M059J (cell line): ENCODE results near the gene DRG1. TPM values are rescaled to one million over a fixed set of nuclear protein-coding genes. Genes with fewer than 3 reads are reported as not detected.
"Not testable (repeated sequence)": the region's sequence is repeated elsewhere in the genome, so short reads cannot be mapped to it uniquely, and the experiment has no call there.

Source experiments
- DNase-seq: peaks from one replicate; pipeline ENCODE4 v3.0.0-alpha.2; 2012; ENCODE audit warnings: low read depth
- total RNA-seq: library from RNA; depleted of rRNA; stranded (reverse); fragments of >200 nt; shearing (Covaris generic); gene quantifications from 2 replicates; pipeline ENCODE4 v1.2.3, GENCODE V29; 2014; rRNA removed

Gene DRG1
- total RNA-seq, 1 experiment from 2014 or later = 60.6 TPM

DNA sequence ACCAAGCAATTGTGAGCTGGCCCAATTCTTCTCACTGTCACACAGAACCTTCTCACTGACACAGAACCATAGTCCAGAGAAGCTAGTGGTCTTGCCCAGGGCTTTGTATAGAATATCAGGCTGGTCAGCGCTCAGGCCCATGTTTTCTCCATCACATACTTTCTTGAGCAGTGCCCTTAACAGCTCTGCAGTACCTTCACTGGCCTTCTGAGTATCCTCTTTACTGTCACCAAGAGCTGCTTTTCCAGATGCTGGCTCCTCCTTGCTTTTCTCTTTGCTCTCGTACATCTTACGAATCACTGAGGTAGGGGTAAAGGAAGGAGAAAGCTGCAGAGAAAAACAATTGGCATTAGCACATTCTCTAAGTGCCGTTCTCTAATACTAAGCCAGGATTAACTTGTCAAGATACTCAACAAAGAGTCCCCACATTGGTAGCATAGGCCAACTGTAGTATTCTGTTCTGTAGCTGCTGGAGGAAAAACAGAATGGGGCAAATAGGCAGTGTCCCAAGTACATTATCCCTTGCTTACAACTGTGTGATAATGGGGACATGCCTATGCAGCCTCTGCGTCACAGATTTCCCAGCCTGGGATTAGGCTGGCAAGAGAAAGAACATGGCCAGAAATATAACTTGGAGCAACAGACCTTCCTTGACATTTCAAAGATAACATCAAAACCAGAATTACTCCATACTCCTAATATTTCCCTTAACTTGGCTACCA, 43.5 kb downstream of the DRG1 start:
- DNase-seq = no peak

DNA sequence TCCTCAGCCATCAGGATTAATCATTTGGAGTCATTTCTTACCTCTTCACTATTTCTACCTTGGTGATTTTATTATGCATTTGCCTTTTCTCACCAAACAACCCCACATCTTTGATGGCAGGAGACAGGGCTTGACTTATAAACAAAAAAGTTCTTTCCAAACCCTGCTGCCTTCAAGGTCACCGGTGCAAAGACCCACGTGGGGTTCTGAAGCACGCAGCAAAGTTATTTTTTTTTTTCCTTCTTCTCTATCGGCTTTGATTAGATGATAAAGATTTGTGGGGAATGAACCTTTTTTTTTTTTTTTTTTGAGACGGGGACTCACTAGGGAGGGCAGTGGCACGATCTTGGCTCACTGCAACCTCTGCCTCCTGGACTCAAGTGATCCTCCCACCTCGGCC, 44.1 kb downstream of the DRG1 start:
- DNase-seq = no peak

DNA sequence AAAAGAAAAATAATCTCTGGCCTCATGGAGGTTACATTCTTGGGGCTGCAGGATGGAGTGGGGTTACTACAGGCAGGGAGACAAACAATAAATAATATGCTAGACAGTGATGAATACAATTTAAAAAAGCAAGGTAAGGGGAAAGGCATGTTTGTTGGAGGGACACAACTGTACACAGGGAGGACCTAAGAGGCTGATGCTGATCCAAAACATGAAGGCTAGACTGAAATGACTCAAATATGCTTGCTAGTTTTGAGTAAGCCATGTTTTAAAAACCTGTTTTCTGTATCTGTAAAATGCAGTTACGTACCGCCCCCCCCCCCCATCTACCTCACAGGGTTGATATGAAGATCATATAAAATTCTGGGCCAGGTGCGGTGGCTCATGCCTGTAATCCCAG, 46.2 kb downstream of the DRG1 start:
- no peak for DNase-seq

DNA sequence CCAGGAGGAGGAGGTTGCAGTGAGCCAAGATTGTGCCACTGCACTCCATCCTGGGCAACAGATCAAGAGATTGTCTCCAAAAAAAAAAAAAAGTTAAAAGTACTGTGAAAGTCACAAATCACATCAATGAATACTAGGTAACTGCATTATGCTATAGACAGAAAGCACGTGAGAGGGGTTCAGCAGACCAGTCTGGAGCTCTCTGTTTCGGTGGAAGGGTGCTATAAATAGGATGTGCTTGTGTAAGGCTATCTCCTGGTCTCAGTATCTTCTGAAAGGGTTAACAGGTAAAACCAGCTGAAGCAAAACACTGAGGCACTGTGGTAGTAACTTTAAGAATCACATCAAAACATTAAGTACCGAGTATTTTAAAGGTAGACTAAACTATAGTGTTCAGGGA, 46.8 kb downstream of the DRG1 start:
- DNase-seq = no peak

DNA sequence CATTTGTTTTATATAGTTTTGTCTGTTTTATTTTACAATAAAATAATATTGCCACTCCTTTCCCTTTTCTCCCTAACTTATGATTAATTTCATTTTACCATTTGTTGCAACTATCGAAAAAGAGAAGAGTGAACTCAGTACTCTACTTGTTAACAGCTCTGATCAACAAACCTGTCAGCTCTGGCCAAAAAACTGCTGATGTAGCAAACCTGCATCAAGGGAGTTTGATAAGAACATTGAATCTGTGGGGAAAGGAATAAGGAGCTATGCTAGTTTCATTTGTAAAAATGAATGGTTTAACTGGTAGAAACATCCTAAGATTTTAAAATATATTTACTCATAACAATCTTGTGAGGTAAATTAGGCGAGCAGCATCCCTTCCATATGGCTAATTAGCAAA, 47.4 kb downstream of the DRG1 start:
- no peak for DNase-seq

DNA sequence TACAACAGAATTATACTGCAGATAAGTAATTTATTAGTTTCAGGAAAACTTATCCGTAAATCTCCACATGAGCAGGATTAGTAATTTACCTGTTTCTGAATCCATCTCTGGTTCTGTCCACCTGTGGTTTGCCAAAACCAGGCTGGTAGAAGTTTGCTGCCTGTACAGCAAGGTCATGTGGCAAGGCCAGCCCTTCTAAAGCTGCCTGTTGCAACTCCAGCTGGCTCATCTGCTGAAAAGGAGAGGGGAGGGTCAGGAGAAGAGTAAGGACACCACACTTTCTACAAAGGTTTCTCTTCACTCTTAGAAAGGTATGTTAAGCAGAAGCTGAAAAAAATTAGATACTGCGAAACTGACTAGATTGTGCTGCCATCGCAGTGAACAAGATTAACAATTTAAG, 47.9 kb downstream of the DRG1 start:
- no peak for DNase-seq

DNA sequence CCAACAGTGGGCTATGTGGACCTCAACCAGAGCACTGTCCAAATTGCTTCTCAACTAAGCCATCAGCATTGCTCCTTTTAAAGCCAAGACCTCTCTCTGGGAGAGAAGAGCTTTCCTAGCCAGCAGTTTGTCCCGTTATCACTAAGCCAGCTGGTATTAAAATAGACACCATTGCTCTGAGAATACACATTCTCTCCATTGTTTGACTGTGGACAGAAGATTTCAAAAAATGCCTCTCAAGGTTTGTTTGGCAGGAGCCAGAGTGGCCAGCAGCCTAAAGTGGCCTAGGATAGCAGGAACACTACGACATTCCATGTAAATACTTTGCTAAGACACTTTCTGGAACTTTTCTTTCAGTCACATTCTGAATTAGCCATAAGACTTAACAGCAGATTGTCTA, 49.0 kb downstream of the DRG1 start:
- no peak for DNase-seq

DNA sequence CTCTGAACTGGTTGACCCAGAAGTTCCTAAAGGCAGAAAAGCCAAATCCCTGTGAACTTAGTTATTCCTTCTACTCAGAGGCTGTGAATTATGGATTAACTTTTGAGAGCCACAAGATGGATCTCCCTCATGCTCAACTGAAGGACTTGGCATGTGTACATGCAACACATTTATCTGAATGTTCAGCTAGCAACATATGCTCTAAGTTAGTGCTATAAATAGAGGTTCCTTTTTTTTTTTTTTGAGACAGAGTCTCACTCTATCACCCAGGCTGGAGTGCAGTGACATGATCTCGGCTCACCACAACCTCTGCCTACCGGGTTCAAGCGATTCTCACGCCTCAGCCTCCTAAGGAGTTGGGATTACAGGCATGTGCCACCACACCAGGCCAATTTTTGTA, 50.1 kb downstream of the DRG1 start:
- DNase-seq = no peak

DNA sequence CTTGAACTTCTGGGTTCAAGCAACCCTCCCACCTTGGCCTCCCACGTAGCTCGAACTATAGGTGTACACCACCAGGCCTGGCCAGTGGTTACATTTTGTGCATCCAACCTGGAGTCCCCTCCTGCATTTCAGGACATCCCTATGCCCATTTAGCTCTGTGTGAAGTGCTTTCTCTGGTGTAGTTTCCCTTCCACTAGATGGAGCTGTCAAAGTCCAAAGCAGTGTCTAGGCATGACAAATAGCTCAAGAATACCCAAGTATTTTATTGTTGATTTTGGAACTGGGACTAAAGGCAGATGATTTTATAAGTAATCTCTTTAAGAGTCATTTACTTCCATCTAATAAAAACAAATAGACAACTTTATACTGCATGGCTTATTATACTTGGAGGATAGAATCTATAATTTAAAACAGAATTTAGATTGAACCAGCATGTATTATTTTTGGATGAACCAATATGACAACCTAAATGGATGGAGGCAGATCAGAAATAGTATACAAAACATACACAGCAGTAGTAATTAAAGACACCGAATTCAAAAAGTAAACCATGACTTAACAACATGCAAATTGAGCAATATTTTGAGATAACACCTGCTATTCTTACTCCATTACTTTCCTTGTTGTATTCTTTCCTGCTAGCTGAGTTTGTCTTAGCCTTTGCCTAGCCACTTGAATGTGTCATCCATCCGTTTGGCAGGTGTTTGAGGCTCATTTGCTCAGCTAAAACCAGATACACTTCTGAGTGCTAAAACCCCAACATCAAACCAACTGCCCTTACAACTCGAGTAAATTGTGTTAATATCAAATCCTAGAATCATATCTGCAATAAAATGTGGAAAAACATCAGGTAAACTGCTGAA, 52.5 kb downstream of the DRG1 start:
- DNase-seq = peak; percentile 47

DNA sequence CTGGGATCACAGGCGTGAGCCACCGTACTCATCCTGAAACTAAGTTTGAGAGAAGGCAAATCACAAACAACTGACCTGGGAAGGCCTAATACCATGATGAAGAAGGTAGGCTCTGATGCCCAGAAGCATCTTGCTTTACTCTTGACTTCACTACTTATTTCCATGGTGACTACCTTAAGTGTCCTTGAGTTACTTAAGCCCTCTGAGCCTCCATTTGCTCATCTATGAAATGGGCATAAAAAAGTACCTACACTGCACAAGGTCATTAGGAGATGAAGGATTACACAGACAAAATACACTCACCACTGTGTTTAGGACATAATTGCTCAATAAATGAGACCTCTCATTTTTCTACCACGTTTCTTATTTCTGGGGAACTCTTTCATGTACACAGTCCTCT, 62.3 kb downstream of the DRG1 start:
- DNase-seq = no peak

DNA sequence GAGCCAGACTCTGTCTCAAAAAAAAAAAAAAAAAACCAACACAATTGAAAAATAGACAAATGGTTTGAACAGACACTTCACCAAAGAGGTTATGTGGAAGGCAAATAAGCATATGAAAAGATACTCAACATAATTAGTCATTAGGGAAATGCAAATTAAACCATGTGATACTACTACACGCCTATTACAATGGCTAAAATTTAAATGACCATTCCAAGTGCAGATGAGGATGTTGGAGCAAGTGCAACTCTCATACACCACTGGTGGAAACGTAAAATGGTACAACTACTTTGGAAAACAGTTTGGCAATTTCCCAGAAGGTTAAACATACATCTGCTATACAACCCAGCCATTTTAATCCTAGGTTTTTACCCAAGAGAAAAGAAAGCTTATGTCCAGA, 65.9 kb downstream of the DRG1 start:
- DNase-seq = no peak

DNA sequence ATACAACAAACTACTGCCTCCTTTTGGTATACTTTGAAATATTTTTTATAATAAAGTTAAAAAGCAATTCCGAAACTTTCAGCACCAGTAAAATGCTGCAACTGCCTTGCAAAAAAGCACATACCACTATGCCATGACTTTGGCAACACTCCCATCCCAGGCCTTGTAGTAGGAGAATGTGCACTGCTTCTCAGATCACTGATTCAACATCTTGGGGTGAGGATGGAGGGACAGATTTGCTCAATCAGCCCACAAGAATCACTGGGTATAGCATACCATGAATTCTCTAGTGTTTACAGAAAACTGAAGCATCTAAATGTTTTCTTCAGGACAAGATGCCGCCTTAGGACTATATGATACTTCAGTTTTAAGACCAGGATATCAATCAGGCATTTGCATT, 75.3 kb downstream of the DRG1 start:
- no peak for DNase-seq

DNA sequence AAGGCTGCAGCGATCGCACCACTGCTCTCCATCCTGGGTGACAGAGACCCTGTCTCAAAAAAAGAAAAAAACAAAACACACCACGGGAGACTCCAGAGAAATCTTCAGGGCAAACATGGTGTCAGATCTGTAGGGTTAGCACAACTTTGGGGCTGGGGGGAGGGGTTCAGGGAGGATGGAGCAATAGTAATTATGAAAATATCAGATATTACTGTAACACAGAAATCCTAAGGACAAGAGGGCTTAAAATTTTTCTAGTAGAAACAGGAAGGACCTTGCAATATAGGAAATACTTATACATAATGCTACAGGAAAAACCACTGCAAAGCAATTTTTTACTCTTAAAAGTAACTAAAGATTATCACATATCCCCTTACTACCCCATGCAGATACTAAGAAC, 76.4 kb downstream of the DRG1 start:
- DNase-seq = no peak

DNA sequence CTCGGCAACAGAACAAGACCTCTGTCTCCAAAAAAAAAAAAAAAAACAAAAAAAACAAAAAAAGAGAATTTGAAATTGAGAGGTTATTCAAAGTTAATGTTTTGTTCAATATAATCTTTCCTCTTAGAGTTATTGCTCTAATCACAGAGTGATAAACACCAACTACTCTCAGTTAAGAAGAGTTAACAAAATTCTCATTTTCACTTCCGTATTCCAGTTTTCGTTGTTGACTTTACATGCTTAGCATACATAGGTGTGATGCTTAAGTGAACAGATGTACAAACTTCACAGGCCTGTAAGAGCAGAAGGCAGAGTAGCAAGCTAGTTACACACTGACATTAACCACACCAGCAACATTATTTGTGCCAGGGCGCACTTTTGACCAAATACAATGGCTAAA, 77.9 kb downstream of the DRG1 start:
- DNase-seq = no peak

DNA sequence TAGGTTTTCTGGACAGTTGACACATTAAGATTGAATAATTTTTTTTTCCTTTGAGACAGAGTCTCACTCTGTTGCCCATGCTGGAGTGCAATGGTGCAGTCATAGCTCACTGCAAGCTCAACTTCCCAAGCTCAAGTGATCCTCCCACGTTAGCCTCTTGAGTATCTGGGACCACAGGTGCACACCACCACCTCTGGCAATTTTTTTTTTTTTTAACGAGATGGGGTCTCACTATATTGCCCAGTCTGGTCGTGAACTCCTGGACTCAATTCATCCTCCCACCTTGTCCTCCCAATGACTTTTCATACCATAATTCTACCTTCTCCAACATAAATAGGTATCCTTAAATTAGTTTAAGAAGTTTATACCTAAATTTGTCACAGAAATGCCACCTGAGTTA, 81.7 kb downstream of the DRG1 start:
- no peak for DNase-seq

DNA sequence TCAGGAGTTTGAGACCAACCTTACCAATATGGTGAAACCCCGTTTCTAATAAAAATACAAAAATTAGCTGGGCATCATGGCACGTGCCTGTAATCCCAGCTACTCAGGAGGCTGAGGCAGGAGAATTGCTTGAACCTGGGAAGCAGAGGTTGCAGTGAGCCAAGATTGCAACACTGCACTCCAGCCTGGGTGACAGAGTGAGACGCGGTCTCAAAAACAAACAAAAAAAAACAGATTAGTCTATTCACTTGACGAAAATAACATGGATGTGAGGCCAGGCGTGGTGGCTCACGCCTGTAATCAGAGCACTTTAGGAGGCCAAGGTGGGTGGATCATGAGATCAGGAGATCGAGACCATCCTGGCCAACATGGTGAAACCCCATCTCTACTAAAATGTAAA, 83.1 kb downstream of the DRG1 start:
- not testable (repeated sequence) for DNase-seq

Other genes starting within 250 kb of the DRG1 start
- 19.8 and 21.8 TPM in 2 replicates for gene RNF185, start 239.4 kb upstream of the DRG1 start, total RNA-seq
- gene LIMK2, start 187.3 kb upstream of the DRG1 start, total RNA-seq = 5.5 and 6.8 TPM in 2 replicates
- 1.0 and 1.9 TPM in 2 replicates for gene PIK3IP1, start 107.1 kb upstream of the DRG1 start, total RNA-seq
- gene PATZ1, start 53.3 kb upstream of the DRG1 start, total RNA-seq = 8.3 and 10.7 TPM in 2 replicates
- gene EIF4ENIF1, start 90.2 kb downstream of the DRG1 start, total RNA-seq = 5.8 and 7.4 TPM in 2 replicates
- gene SFI1, start 96.9 kb downstream of the DRG1 start, total RNA-seq = 4.7 and 5.0 TPM in 2 replicates